ENCODE results near the gene FER1L5.

GRCh38 chr2:96688649-96689430 is 46.3 kb downstream of the FER1L5 start:
- TF ChIP-seq POLR2A (IDR thresholded peaks at IDR 0.05) (no peak), CTCF (IDR thresholded peaks at IDR 0.05) (no peak), POLR2AphosphoS5 (IDR thresholded peaks at IDR 0.05) (no peak), EP300 (IDR thresholded peaks at IDR 0.05) (no peak)
